Mesendoderm (in vitro differentiated cells): Measurements from ENCODE around the gene THAP6.
"Not testable (repeated sequence)": the region's sequence is repeated elsewhere in the genome, so short reads cannot be mapped to it uniquely, and the experiment has no call there.

Experiments used
- DNase-seq: peaks from one replicate; pipeline ENCODE4 v3.0.0; 2013
- H2AK5ac ChIP-seq: 2 replicates; pipeline ENCODE4 v1.6.1; 2013; ENCODE audit warnings: low read length, inconsistent platforms
- H2BK120ac ChIP-seq: 2 replicates; pipeline ENCODE4 v1.6.1; 2013; ENCODE audit warnings: low read depth, mild to moderate bottlenecking, low read length, moderate library complexity, mixed read lengths
- H2BK15ac ChIP-seq: replicated peaks from 2 replicates; pipeline ENCODE4 v1.6.1; 2013; ENCODE audit warnings: low read depth, mild to moderate bottlenecking, moderate library complexity
- H2BK5ac ChIP-seq: 2 replicates; pipeline ENCODE4 v1.6.1; 2013; ENCODE audit warnings: low read length, inconsistent platforms
- H3K18ac ChIP-seq: 2 replicates; pipeline ENCODE4 v1.6.1; 2013; ENCODE audit warnings: mild to moderate bottlenecking, low read length, mixed read lengths
- H3K23ac ChIP-seq: one replicate; pipeline ENCODE4 v1.6.1; 2013; ENCODE audit warnings: low read length
- H3K27ac ChIP-seq: 2 replicates; pipeline ENCODE4 v1.5.1; 2013; ENCODE audit warnings: low read depth, mild to moderate bottlenecking, inconsistent platforms, low read length, moderate library complexity
- H3K27me3 ChIP-seq: 2 replicates; pipeline ENCODE4 v1.6.1; 2013; ENCODE audit warnings: low read length, control low read depth, mild to moderate bottlenecking, inconsistent platforms; ENCODE audit not compliant: insufficient read depth, poor library complexity
- H3K36me3 ChIP-seq: 2 replicates; pipeline ENCODE4 v1.6.1; 2013; ENCODE audit warnings: low read length, inconsistent platforms; ENCODE audit not compliant: control insufficient read depth, insufficient read depth
- H3K4ac ChIP-seq: one replicate; pipeline ENCODE4 v1.6.1; 2013; ENCODE audit warnings: low read depth, mild to moderate bottlenecking, low read length, moderate library complexity
- H3K4me1 ChIP-seq: 2 replicates; pipeline ENCODE4 v1.6.1; 2013; ENCODE audit warnings: low read depth, low read length, inconsistent platforms; ENCODE audit not compliant: control insufficient read depth
- H3K4me2 ChIP-seq: 2 replicates; pipeline ENCODE4 v1.6.1; 2013; ENCODE audit warnings: low read length
- H3K4me3 ChIP-seq: 2 replicates; pipeline ENCODE4 v1.5.1; 2013; ENCODE audit warnings: mild to moderate bottlenecking, low read length
- H3K56ac ChIP-seq: one replicate; pipeline ENCODE4 v1.6.1; 2013; ENCODE audit warnings: low read length
- H3K79me1 ChIP-seq: 2 replicates; pipeline ENCODE4 v1.6.1; 2013; ENCODE audit warnings: low read length, inconsistent platforms
- H3K79me2 ChIP-seq: 2 replicates; pipeline ENCODE4 v1.6.1; 2013; ENCODE audit warnings: mild to moderate bottlenecking, low read length; ENCODE audit not compliant: control insufficient read depth, insufficient read depth
- H3K9ac ChIP-seq: 2 replicates; pipeline ENCODE4 v1.6.1; 2013; ENCODE audit warnings: low read length, inconsistent platforms
- H4K5ac ChIP-seq: one replicate; pipeline ENCODE4 v1.6.1; 2013; ENCODE audit warnings: low read length
- H4K8ac ChIP-seq: one replicate; pipeline ENCODE4 v1.6.1; 2013; ENCODE audit warnings: low read depth, mild to moderate bottlenecking, control low read depth, low read length, moderate library complexity
- WGBS: extraction: QIAGEN DNeasy Blood & Tissue Kit; methylation state at CpG from one replicate; pipeline ENCODE4 v1.1.7; 2013; ENCODE audit warnings: low lambda C conversion rate, missing lambda C conversion rate; ENCODE audit not compliant: insufficient coverage; ENCODE audit errors: extremely low coverage; 5-methylcytosine and 5-hydroxymethylcytosine counted together

The THAP6 gene

DNA sequence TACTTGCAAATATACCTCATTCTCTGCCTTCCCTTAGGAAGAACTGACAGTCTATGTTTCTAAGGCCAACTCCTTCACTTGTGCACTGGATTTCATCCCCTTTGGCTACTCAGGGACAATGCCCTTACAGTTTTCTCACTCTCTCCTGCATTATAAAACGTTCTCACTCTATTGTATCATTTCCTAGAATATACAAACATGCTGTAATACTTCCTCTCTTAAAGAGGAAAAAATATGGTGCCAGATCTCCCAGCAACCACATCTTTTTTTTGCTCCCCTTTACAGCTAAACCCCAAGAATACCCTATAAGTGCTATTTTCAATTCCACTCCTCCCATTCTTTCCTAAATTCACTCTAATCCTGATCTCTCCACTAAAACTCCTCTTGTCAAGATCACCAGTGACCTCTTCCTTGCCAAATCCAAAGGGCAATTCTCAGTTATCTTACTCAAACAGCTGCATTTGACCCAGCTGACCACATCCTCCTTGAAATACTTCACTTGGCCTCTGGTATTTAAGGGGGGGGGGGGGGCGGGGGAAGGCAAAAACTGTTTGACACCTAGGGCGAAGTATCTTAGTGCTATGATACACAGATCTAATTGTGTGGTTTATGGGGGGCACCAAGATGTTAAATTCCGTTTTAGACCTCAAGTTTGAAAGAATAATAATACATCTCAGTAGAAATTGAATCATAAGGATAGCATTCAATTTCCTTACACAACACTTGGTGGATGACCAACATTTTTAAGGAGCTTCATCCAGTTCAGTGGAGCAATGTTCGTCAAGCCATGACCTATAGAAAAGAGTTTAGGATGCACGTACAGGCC is 1.7 kb upstream of the THAP6 start:
- H3K4me2 ChIP-seq: peak overlapping the region; percentile 47
- no peaks in the 10 kb centered on the region for H3K27me3 ChIP-seq
- no peak overlapping the region for H2BK15ac ChIP-seq
- peaks cover 13% of the 10 kb centered on the region for H3K79me2 ChIP-seq
- no peak overlapping the region for H3K4ac ChIP-seq
- peak overlapping the region; percentile 68 for H3K56ac ChIP-seq
- no peak overlapping the region for H3K23ac ChIP-seq
- H4K5ac ChIP-seq: no peak overlapping the region
- no peak overlapping the region for H3K27ac ChIP-seq
- WGBS: no CpG with 5 or more reads among the region's 6 CpGs
- peaks cover 10% of the 10 kb centered on the region for H3K79me1 ChIP-seq
- H2BK120ac ChIP-seq: no peak overlapping the region
- peaks cover 9% of the 10 kb centered on the region for H3K4me1 ChIP-seq
- H2BK5ac ChIP-seq: no peak overlapping the region
- no peak overlapping the region for H2AK5ac ChIP-seq
- no peak overlapping the region for H3K18ac ChIP-seq
- H3K36me3 ChIP-seq: no peaks in the 10 kb centered on the region
- H3K9ac ChIP-seq: peak overlapping the region; percentile 39
- H3K4me3 ChIP-seq: no peak overlapping the region
- DNase-seq: peak; percentile 69
- H4K8ac ChIP-seq: no peak overlapping the region

DNA sequence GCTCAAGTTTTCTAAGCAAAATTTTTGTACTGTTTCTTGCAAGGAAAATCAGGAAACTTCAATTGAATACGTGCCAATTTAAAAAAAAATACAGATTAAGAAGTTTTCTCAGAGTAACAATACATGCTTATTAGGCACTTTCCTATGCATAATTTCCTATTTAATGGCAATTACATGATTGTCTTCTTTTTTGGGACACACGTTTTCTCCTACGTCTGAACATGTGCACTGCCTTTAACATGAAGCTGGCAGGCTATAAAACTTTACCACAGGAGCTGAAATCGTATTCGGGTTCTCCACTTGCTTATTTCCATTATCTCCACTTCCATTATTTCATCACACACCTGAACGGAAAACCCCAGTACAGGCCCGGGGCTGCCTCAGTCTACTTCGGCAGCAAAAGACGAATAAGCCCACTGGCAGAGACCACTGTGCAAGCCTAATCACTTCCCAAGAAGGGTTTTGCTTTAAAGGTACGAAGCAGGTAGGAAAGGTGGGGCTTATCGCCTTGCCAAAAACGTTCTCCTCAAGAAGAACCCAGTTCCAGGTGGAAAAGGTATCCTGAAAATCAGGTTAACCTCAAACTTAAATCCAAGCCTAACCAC is 645 bp upstream of the THAP6 start:
- Histone ChIP-seq H3K27me3 (no peaks in the 10 kb centered on the region), H4K5ac (no peak overlapping the region), H4K8ac (peak overlapping the region; percentile 68), H3K23ac (no peak overlapping the region), H3K18ac (peak overlapping the region; percentile 64), H2AK5ac (no peak overlapping the region), H3K56ac (peak overlapping the region; percentile 96), H3K4me1 (peaks cover 9% of the 10 kb centered on the region), H2BK5ac (peak overlapping the region; percentile 62), H3K36me3 (no peaks in the 10 kb centered on the region), H3K27ac (peak overlapping the region; percentile 51), H3K4me3 (peak overlapping the region; percentile 94), H2BK120ac (no peak overlapping the region), H2BK15ac (no peak overlapping the region), H3K4me2 (peak overlapping the region; percentile 32), H3K9ac (peak overlapping the region; percentile 96), H3K79me2 (peaks cover 13% of the 10 kb centered on the region), H3K4ac (no peak overlapping the region), H3K79me1 (peaks cover 10% of the 10 kb centered on the region)
- no CpG with 5 or more reads among the region's 12 CpGs for WGBS
- DNase-seq: no peak

DNA sequence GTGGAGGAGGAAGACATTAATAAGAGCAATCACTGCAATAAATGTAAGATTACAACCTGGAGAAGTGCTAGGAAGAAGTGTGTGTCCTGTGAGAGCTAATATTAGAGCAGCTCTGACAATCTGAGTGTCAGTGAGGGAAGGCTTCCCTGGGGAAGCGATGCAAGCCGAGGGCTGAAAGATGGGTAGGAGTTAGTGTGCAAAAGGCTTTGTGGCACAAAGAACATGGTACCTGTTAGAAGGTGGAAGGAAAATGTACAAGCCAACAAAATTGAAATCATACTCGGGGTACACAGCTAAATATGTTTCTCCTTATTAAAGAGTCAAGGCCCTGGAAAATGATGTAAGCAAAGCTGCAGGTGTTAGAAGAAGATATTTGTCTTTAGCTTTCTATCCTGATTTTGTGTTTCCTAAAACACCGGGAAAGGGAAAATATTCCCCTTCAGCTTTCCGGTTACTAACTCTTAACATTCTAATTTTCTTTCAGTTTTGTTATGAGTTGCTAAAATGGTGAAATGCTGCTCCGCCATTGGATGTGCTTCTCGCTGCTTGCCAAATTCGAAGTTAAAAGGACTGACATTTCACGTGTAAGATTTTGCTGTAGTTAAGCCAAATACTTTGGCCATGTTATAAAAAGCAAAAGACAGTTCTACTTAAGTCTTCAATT is 808 bp downstream of the THAP6 start:
- peak overlapping the region; percentile 83 for H3K23ac ChIP-seq
- H3K4me3 ChIP-seq: peak overlapping the region; percentile 73
- peak overlapping the region; percentile 51 for H2BK5ac ChIP-seq
- H4K5ac ChIP-seq: peak overlapping the region; percentile 33
- no peak overlapping the region for H4K8ac ChIP-seq
- peak overlapping the region; percentile 94 for H3K4me2 ChIP-seq
- H3K4ac ChIP-seq: no peak overlapping the region
- H3K36me3 ChIP-seq: no peaks in the 10 kb centered on the region
- H3K79me2 ChIP-seq: peaks cover 11% of the 10 kb centered on the region
- H2BK15ac ChIP-seq: no peak overlapping the region
- H3K18ac ChIP-seq: no peak overlapping the region
- H3K27me3 ChIP-seq: no peaks in the 10 kb centered on the region
- H3K79me1 ChIP-seq: peaks cover 8% of the 10 kb centered on the region
- H2AK5ac ChIP-seq: no peak overlapping the region
- no peak for DNase-seq
- WGBS: no CpG with 5 or more reads among the region's 9 CpGs
- H3K9ac ChIP-seq: peak overlapping the region; percentile 95
- H3K56ac ChIP-seq: peak overlapping the region; percentile 97
- peaks cover 9% of the 10 kb centered on the region for H3K4me1 ChIP-seq
- no peak overlapping the region for H2BK120ac ChIP-seq
- peak overlapping the region; percentile 82 for H3K27ac ChIP-seq

DNA sequence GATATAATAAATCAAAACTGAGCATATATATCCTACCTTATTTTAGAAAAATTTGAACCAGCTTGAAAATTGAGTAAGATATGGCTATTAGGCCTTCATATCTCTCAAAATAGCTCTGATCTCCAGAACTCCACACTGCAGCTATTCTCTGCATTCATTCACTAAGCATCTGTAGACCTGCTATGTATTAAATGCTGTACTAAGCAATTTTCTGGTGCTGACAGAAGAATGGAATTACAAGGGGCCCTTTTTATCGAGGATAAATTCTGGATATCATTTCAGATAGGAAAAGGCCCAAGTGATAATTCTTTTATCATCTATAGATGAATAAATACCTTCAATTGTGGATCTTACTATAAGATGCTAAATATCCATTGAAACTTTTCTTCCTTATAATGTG is 1.9 kb downstream of the THAP6 start:
- Histone ChIP-seq H3K4ac (no peak overlapping the region), H2BK15ac (no peak overlapping the region), H3K4me3 (no peak overlapping the region), H3K79me2 (peaks cover 8% of the 10 kb centered on the region), H3K18ac (no peak overlapping the region), H3K27ac (no peak overlapping the region), H4K8ac (no peak overlapping the region), H3K9ac (no peak overlapping the region), H3K79me1 (peaks cover 8% of the 10 kb centered on the region), H2BK5ac (no peak overlapping the region), H3K36me3 (no peaks in the 10 kb centered on the region), H2BK120ac (no peak overlapping the region), H3K23ac (no peak overlapping the region), H4K5ac (no peak overlapping the region), H2AK5ac (no peak overlapping the region), H3K27me3 (no peaks in the 10 kb centered on the region), H3K4me1 (peaks cover 9% of the 10 kb centered on the region), H3K4me2 (no peak overlapping the region), H3K56ac (no peak overlapping the region)
- DNase-seq: no peak
- no CpG with 5 or more reads among the region's 1 CpG for WGBS

DNA sequence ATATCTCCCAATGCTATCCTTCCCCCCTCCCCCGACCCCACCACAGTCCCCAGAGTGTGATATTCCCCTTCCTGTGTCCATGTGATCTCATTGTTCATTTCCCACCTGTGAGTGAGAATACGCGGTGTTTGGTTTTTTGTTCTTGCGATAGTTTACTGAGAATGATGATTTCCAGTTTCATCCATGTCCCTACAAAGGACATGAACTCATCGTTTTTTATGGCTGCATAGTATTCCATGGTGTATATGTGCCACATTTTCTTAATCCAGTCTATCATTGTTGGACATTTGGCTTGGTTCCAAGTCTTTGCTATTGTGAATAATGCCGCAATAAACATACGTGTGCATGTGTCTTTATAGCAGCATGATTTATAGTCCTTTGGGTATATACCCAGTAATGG is 5.2 kb downstream of the THAP6 start:
- no CpG with 5 or more reads among the region's 7 CpGs for WGBS
- DNase-seq, H3K79me2 ChIP-seq, H2BK120ac ChIP-seq, H3K4ac ChIP-seq, H2AK5ac ChIP-seq, H2BK5ac ChIP-seq, H3K27me3 ChIP-seq, H3K18ac ChIP-seq, H3K79me1 ChIP-seq, H3K9ac ChIP-seq, H3K27ac ChIP-seq, H3K56ac ChIP-seq, H3K36me3 ChIP-seq, H2BK15ac ChIP-seq, H3K4me1 ChIP-seq, H4K8ac ChIP-seq, H4K5ac ChIP-seq, H3K4me2 ChIP-seq, H3K23ac ChIP-seq, H3K4me3 ChIP-seq: not testable (repeated sequence)
